ENCODE results near the gene ADORA2B. TPM values are rescaled to one million over a fixed set of nuclear protein-coding genes. Genes with fewer than 3 reads are reported as not detected.

Gene ADORA2B
- total and polyA plus RNA-seq, 9 donors = 0.06 to 1.0 (median 0.28) TPM; not detected in 3

- H3K4me3 ChIP-seq = no peak overlapping the region
- H3K4me1 ChIP-seq (ENCODE audit: insufficient read depth) = no peaks in the 10 kb centered on the region
- intact Hi-C loops (cut with DNase I) = no loop called here
- H3K36me3 ChIP-seq = no peaks in the 10 kb centered on the region
- WGBS, 3 donors = 93 to 94% (median 94%) methylated on average over 6 of the region's 6 CpGs
- H3K27ac ChIP-seq = no peak overlapping the region
- no peaks in the 10 kb centered on the region for H3K27me3 ChIP-seq
- TF ChIP-seq EP300 (IDR thresholded peaks at IDR 0.05) = no peak
- no peak for TF ChIP-seq POLR2A (IDR thresholded peaks at IDR 0.05)
- no peak for TF ChIP-seq CTCF (IDR thresholded peaks at IDR 0.05)
- H3K9me3 ChIP-seq = no peaks in the 10 kb centered on the region
- DNase-seq = no peak
Observed at GRCh38 chr17:15914400-15915170, 30.3 kb upstream of the ADORA2B start.

GRCh38 chr17:15915961-15916360 is 29.0 kb upstream of the ADORA2B start:
- 91 to 97% (median 95%) methylated on average over 6 of the region's 6 CpGs for WGBS, 3 donors
- DNase-seq = no peak

DNA sequence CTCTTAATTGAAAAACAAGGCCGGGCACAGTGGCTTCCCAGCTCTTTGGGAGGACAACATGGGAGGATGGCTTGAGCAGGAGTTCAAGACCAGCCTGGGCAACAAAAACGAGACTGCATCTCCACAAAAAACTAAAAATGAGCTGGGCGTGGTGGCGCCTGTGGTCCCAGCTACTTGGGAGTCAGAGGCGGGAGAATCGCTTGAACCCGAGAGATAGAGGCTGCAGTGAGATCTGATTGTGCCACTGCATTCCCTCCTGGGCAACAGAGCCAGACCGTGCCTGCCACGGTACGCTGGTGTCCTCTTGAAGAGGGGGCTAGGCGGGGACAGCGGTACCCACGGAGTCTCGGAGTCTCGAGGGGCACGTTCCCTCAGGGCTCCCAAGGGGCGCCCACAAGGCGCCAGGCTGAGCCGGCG is 27.9 kb upstream of the ADORA2B start:
- TF ChIP-seq POLR2A (IDR thresholded peaks at IDR 0.05) = no peak
- no peak for TF ChIP-seq CTCF (IDR thresholded peaks at IDR 0.05)
- no peak for TF ChIP-seq EP300 (IDR thresholded peaks at IDR 0.05)
- no peaks in the 10 kb centered on the region for H3K4me1 ChIP-seq (ENCODE audit: insufficient read depth)
- H3K4me3 ChIP-seq = no peak overlapping the region
- no peaks in the 10 kb centered on the region for H3K9me3 ChIP-seq
- no peak for DNase-seq
- H3K36me3 ChIP-seq = no peaks in the 10 kb centered on the region
- no peak overlapping the region for H3K27ac ChIP-seq
- intact Hi-C loops (cut with DNase I) = no loop called here
- 32 to 41% (median 35%) methylated on average over 18 to 20 of the region's 20 CpGs for WGBS, 3 donors
- no peaks in the 10 kb centered on the region for H3K27me3 ChIP-seq

More at GRCh38 chr17:15915961-15916360, 29.0 kb upstream of the ADORA2B start:
- Histone ChIP-seq H3K27ac (no peak overlapping the region), H3K4me1 (ENCODE audit: insufficient read depth) (no peaks in the 10 kb centered on the region), H3K27me3 (no peaks in the 10 kb centered on the region), H3K9me3 (no peaks in the 10 kb centered on the region), H3K36me3 (no peaks in the 10 kb centered on the region), H3K4me3 (no peak overlapping the region)
- no peak for TF ChIP-seq CTCF (IDR thresholded peaks at IDR 0.05)
- intact Hi-C loops (cut with DNase I) = no loop called here

DNA sequence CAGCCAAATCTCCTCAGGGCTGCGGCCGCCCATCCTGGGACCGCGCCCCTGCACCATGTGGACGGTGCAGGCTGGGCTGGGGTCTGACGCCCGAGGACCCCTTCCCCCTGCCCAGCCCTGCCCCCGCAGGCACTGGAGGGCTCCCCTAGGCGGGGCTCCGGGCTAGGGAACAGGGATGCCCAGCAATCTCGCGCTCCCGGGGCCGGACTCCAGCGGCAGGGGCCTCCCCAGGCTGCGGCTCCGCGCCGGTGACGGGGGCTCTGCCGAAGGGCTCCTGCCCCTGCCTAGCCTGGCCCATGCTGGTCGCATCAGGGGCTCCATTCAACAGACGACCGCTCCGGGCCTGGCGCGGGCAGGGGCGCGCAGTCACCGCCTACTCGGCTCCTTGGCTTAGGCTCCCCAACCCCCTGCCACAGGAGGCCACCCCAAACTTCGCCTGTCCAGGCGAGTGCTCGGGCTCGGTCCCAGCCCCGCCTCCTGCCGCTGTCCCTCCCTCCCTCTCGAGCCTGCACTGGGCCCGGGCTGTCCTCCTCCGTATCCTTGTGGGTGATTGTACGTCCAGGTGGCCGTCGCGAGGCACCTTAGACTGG is 27.4 kb upstream of the ADORA2B start:
- no peak for TF ChIP-seq CTCF (IDR thresholded peaks at IDR 0.05)
- TF ChIP-seq POLR2A (IDR thresholded peaks at IDR 0.05) = no peak
- TF ChIP-seq EP300 (IDR thresholded peaks at IDR 0.05) = no peak
- WGBS, 3 donors = 8 to 13% (median 10%) methylated on average over 22 to 44 of the region's 44 CpGs
- DNase-seq = no peak
- H3K4me1 ChIP-seq (ENCODE audit: insufficient read depth) = no peaks in the 10 kb centered on the region
- no peak overlapping the region for H3K27ac ChIP-seq
- intact Hi-C loops (cut with DNase I) = no loop called here
- no peaks in the 10 kb centered on the region for H3K9me3 ChIP-seq
- no peaks in the 10 kb centered on the region for H3K36me3 ChIP-seq
- H3K4me3 ChIP-seq = no peak overlapping the region
- no peaks in the 10 kb centered on the region for H3K27me3 ChIP-seq
